Mucosa of descending colon (tissue), 3 donors: Measurements from ENCODE around the gene TMEM119. TPM values are rescaled to one million over a fixed set of nuclear protein-coding genes. Genes with fewer than 3 reads are reported as not detected.

Experiments
- ATAC-seq: fragments of 200-7000 bp; cut with Tn5 transposase; one replicate; pipeline ENCODE4 v1.9.1; 2020; ENCODE audit warnings: mild to moderate bottlenecking, moderate library complexity
- DNase-seq, 3 donors: peaks; one replicate each; pipeline ENCODE4 v3.0.0-alpha.2; 2020
- H3K36me3 ChIP-seq: fragments of 200-600 bp; one replicate; pipeline ENCODE4 v1.8.0; 2021; ENCODE audit warnings: low read depth, mild to moderate bottlenecking
- H3K4me1 ChIP-seq: fragments of 200-600 bp; one replicate; pipeline ENCODE4 v1.8.0; 2021; ENCODE audit warnings: low read depth, mild to moderate bottlenecking
- H3K4me3 ChIP-seq: fragments of 200-600 bp; one replicate; pipeline ENCODE4 v1.8.0; 2021; ENCODE audit warnings: mild to moderate bottlenecking
- H3K9me3 ChIP-seq: fragments of 200-600 bp; one replicate; pipeline ENCODE4 v1.8.0; 2021; ENCODE audit warnings: mild to moderate bottlenecking
- CTCF ChIP-seq: fragments of 200-600 bp; IDR thresholded peaks from one replicate; pipeline ENCODE4 v1.8.0; 2022; ENCODE audit warnings: antibody characterized with exemption, mild to moderate bottlenecking
- intact Hi-C, 2 donors: fragments of 100-400 bp; cut with DNase I in 1 of 2; cut with micrococcal nuclease in 1 of 2; formaldehyde crosslinking; loops; one replicate each; pipeline versions ENCODE4 v1.11.0 to v1.11.1; 2022; cut with DNase I, micrococcal nuclease
- total RNA-seq, 3 donors: library from RNA; stranded (reverse); fragmentation: NEBNext Ultra II Directional in 2 of 3; extraction: Animal tissue kit (Norgen Biotek cat#: 25700) in 2 of 3; gene quantifications; one replicate each; pipeline versions ENCODE4 v1.2.1 to v1.2.4, GENCODE V29; 2021 to 2023
- donor health status: DM: no; HTN: no; CAD: no; lungs with moderate emphysema.
- donor health status: DM: no; HTN: no; CAD: no.
- donor health status: DM: no; HTN: yes; CAD: no.

Gene TMEM119
- total RNA-seq, 3 donors from 2014 or later, result 4.1 to 7.0 (median 5.1) TPM

- H3K9me3 ChIP-seq, result no peaks in the 10 kb centered on the region
- intact Hi-C loops, result loop anchor here (5.0 kb wide), 3 partner anchors 49 to 336 kb away; partner anchors contain the start of genes ISCU (in 1 of the 2) and SART3 (in 1 of the 2)
- no peak for ATAC-seq
- peaks cover 6% of the 10 kb centered on the region for H3K4me1 ChIP-seq
- DNase-seq, result no peak
- no peaks in the 10 kb centered on the region for H3K36me3 ChIP-seq
- TF ChIP-seq CTCF, result no peak
- no peak overlapping the region for H3K4me3 ChIP-seq
These were observed 18.0 kb upstream of the TMEM119 start for GRCh38 chr12:108615918-108616317.

- Histone ChIP-seq H3K9me3 (no peaks in the 10 kb centered on the region), H3K36me3 (no peaks in the 10 kb centered on the region), H3K4me3 (no peak overlapping the region), H3K4me1 (peaks cover 6% of the 10 kb centered on the region)
- DNase-seq (no peak), ATAC-seq (no peak)
- TF ChIP-seq CTCF, result no peak
- intact Hi-C loops, result loop anchor here (5.0 kb wide), 3 partner anchors 47 to 338 kb away; partner anchors contain the start of genes ISCU (in 1 of the 2) and SART3 (in 1 of the 2)
These were observed 16.8 kb upstream of the TMEM119 start for GRCh38 chr12:108614639-108615038.

- intact Hi-C loops, result no loop called here
- ATAC-seq (no peak), DNase-seq (no peak)
- H3K4me3 ChIP-seq, result no peak overlapping the region
- H3K4me1 ChIP-seq, result peaks cover 6% of the 10 kb centered on the region
- no peaks in the 10 kb centered on the region for H3K36me3 ChIP-seq
- TF ChIP-seq CTCF, result no peak
- H3K9me3 ChIP-seq, result no peaks in the 10 kb centered on the region
These were observed 16.2 kb upstream of the TMEM119 start for GRCh38 chr12:108614041-108614440.

GRCh38 chr12:108613548-108613947 lies 15.7 kb upstream of the TMEM119 start:
- peak; percentile 26 for ATAC-seq
- TF ChIP-seq CTCF, result no peak
- no peaks in the 10 kb centered on the region for H3K36me3 ChIP-seq
- intact Hi-C loops, result no loop called here
- H3K9me3 ChIP-seq, result no peaks in the 10 kb centered on the region
- no peak overlapping the region for H3K4me3 ChIP-seq
- peaks cover 6% of the 10 kb centered on the region for H3K4me1 ChIP-seq
- no peak for DNase-seq

GRCh38 chr12:108612788-108613282 lies 15.0 kb upstream of the TMEM119 start:
- no peak for ATAC-seq
- DNase-seq, result no peak
- intact Hi-C loops, result no loop called here
- Histone ChIP-seq H3K4me1 (peaks cover 3% of the 10 kb centered on the region), H3K36me3 (no peaks in the 10 kb centered on the region), H3K9me3 (no peaks in the 10 kb centered on the region), H3K4me3 (no peak overlapping the region)
- no peak for TF ChIP-seq CTCF

GRCh38 chr12:108611884-108612415 lies 14.1 kb upstream of the TMEM119 start:
- no peaks in the 10 kb centered on the region for H3K36me3 ChIP-seq
- no peak for TF ChIP-seq CTCF
- DNase-seq (peak in 1 of 3 donors; percentile 43), ATAC-seq (no peak)
- H3K9me3 ChIP-seq, result no peaks in the 10 kb centered on the region
- intact Hi-C loops, result no loop called here
- H3K4me1 ChIP-seq, result no peaks in the 10 kb centered on the region
- no peak overlapping the region for H3K4me3 ChIP-seq
